Esophagus squamous epithelium (tissue), 5 donors: ENCODE data around the gene KANSL1L. TPM values are rescaled to one million over a fixed set of nuclear protein-coding genes. Genes with fewer than 3 reads are reported as not detected.
A peak's percentile ranks its signal among the peaks of the same experiment; 100 is the strongest.

Experiments used
- DNase-seq: peaks from one replicate; lab custom pipeline; 2025; lab: John Stamatoyannopoulos, UW
- H3K27ac ChIP-seq, 4 donors: fragments of 200-600 bp; sonication (generic); one replicate each; pipeline ENCODE4 v1.5.1; 2016 to 2019; ENCODE audit warnings: mild to moderate bottlenecking in 1 of 4
- H3K27me3 ChIP-seq, 4 donors: fragments of 200-600 bp; sonication (generic); 1 replicate in 3 of 4; 2 replicates in 1 of 4; pipeline versions ENCODE4 v1.5.1 to v1.6.0; 2017 to 2021; ENCODE audit warnings: antibody characterized with exemption in 1 of 4
- H3K36me3 ChIP-seq, 3 donors: fragments of 200-600 bp; sonication (generic); one replicate each; pipeline ENCODE4 v1.5.1; 2016 to 2019
- H3K4me1 ChIP-seq, 3 donors: fragments of 200-600 bp; sonication (generic); one replicate each; pipeline ENCODE4 v1.5.1; 2017 to 2019
- H3K4me3 ChIP-seq, 4 donors: fragments of 200-600 bp; sonication (generic); 1 replicate in 3 of 4; 2 replicates in 1 of 4; pipeline ENCODE4 v1.5.1; 2016 to 2019; ENCODE audit warnings: mild to moderate bottlenecking in 2 of 4, moderate library complexity in 1 of 4
- H3K9me3 ChIP-seq, 3 donors: fragments of 200-600 bp; sonication (generic); one replicate each; pipeline ENCODE4 v1.5.1; 2016 to 2019
- CTCF ChIP-seq, 6 experiments: fragments of 450-650 bp in 4 of 6; fragments of 200-600 bp in 2 of 6; sonication (generic) in 2 of 6; IDR thresholded peaks; one replicate each; pipeline ENCODE4 v1.5.1; 2016 to 2019; ENCODE audit warnings: antibody characterized with exemption in 6 of 6, mild to moderate bottlenecking in 4 of 6, moderate library complexity in 4 of 6
- POLR2A ChIP-seq, 4 donors: fragments of 450-650 bp; IDR thresholded peaks; one replicate each; pipeline ENCODE4 v1.6.1; 2017; ENCODE audit warnings: antibody characterized with exemption in 4 of 4, mild to moderate bottlenecking in 4 of 4, moderate library complexity in 3 of 4
- WGBS, 2 donors: methylation state at CpG; one replicate each; pipeline ENCODE4 v1.1.5; 2018; 5-methylcytosine and 5-hydroxymethylcytosine counted together
- intact Hi-C: fragments of 100-400 bp; cut with DNase I; formaldehyde crosslinking; loops from one replicate; pipeline ENCODE4 v1.15.0; 2022
- total RNA-seq, 4 donors: library from RNA; depleted of rRNA; stranded (reverse); fragments of >200 nt; gene quantifications; one replicate each; pipeline ENCODE4 v1.1.0, GENCODE V29; 2016
- donor health status: DM: yes; HTN: yes; CAD: no.

Gene KANSL1L
- total RNA-seq, 4 donors from 2014 or later: 9.1 to 21.7 (median 13.6) TPM

GRCh38 chr2:209986415-209986814 lies 184.8 kb downstream of the KANSL1L start:
- 36 to 52% methylated on average over 2 of the region's 2 CpGs for WGBS, 2 donors
- Histone ChIP-seq H3K9me3 (no peaks in the 10 kb centered on the region), H3K27me3 (peaks cover 0 to 3% (median 0%) of the 10 kb centered on the region in 4 donors), H3K36me3 (no peaks in the 10 kb centered on the region), H3K27ac (no peak overlapping the region), H3K4me1 (no peaks in the 10 kb centered on the region), H3K4me3 (no peak overlapping the region)
- TF ChIP-seq CTCF (IDR thresholded peaks at IDR 0.05) (no peak), POLR2A (IDR thresholded peaks at IDR 0.05) (no peak)
- DNase-seq: no peak
- intact Hi-C loops: no loop called here

- H3K9me3 ChIP-seq: no peaks in the 10 kb centered on the region
- no peaks in the 10 kb centered on the region for H3K36me3 ChIP-seq
- no peak overlapping the region for H3K27ac ChIP-seq
- H3K27me3 ChIP-seq: peaks cover 0 to 3% (median 0%) of the 10 kb centered on the region in 4 donors
- H3K4me3 ChIP-seq: no peak overlapping the region
- DNase-seq: no peak
- no peaks in the 10 kb centered on the region for H3K4me1 ChIP-seq
- TF ChIP-seq POLR2A (IDR thresholded peaks at IDR 0.05): no peak
- no peak for TF ChIP-seq CTCF (IDR thresholded peaks at IDR 0.05)
- intact Hi-C loops: no loop called here
- WGBS, 2 donors: 55% methylated on average over 3 of the region's 3 CpGs
Measured at GRCh38 chr2:209985874-209986273, 185.3 kb downstream of the KANSL1L start.

GRCh38 chr2:209984291-209984690 lies 186.9 kb downstream of the KANSL1L start:
- no peaks in the 10 kb centered on the region for H3K36me3 ChIP-seq
- H3K27me3 ChIP-seq: peaks cover 0 to 3% (median 0%) of the 10 kb centered on the region in 4 donors
- WGBS, 2 donors: 89 to 96% methylated on average over 2 of the region's 2 CpGs
- no peaks in the 10 kb centered on the region for H3K9me3 ChIP-seq
- no peak for DNase-seq
- H3K4me3 ChIP-seq: no peak overlapping the region
- no peak for TF ChIP-seq CTCF (IDR thresholded peaks at IDR 0.05)
- TF ChIP-seq POLR2A (IDR thresholded peaks at IDR 0.05): no peak
- intact Hi-C loops: no loop called here
- no peak overlapping the region for H3K27ac ChIP-seq
- H3K4me1 ChIP-seq: no peaks in the 10 kb centered on the region

GRCh38 chr2:209977386-209978239 lies 193.6 kb downstream of the KANSL1L start:
- intact Hi-C loops: loop anchor here (5.0 kb wide), 1 partner anchor 220 kb away; no protein-coding TSS in a partner anchor
- 85 to 91% methylated on average over 2 of the region's 2 CpGs for WGBS, 2 donors
- Histone ChIP-seq H3K36me3 (no peaks in the 10 kb centered on the region), H3K4me3 (no peak overlapping the region), H3K9me3 (no peaks in the 10 kb centered on the region), H3K27ac (no peak overlapping the region), H3K4me1 (no peaks in the 10 kb centered on the region), H3K27me3 (peaks cover 0 to 5% (median 0%) of the 10 kb centered on the region in 4 donors)
- DNase-seq: no peak
- TF ChIP-seq POLR2A (IDR thresholded peaks at IDR 0.05) (no peak), CTCF (IDR thresholded peaks at IDR 0.05) (peak; percentile 23 to 65 (median 60))

- H3K27ac ChIP-seq: no peak overlapping the region
- H3K36me3 ChIP-seq: no peaks in the 10 kb centered on the region
- TF ChIP-seq POLR2A (IDR thresholded peaks at IDR 0.05): no peak
- H3K4me1 ChIP-seq: no peaks in the 10 kb centered on the region
- 61 to 73% methylated on average over 9 of the region's 9 CpGs for WGBS, 2 donors
- intact Hi-C loops: loop anchor here (5.0 kb wide), 1 partner anchor 220 kb away; no protein-coding TSS in a partner anchor
- no peaks in the 10 kb centered on the region for H3K9me3 ChIP-seq
- DNase-seq: no peak
- no peak overlapping the region for H3K4me3 ChIP-seq
- H3K27me3 ChIP-seq: peaks cover 0 to 8% (median 0%) of the 10 kb centered on the region in 4 donors
Measured at GRCh38 chr2:209976698-209977385, 194.4 kb downstream of the KANSL1L start.
